GM13976 (cell line): ENCODE data around the gene SGSH.

Experiments
- DNase-seq: peaks from one replicate; pipeline ENCODE4 v3.0.0; 2012; ENCODE audit warnings: low spot score
- in situ Hi-C: fragments of 300-500 bp; cut with MboI; formaldehyde crosslinking; loops from one replicate; pipeline ENCODE4 v1.12.0; 2022; ENCODE audit warnings: low sequenced_read_pairs, mixed read lengths, inconsistent platforms; ENCODE audit not compliant: unreplicated experiment
- TF ChIP-seq, protein P1 (sequence below): IDR thresholded peaks from 2 replicates; pipeline ENCODE4 v1.5.1; 2012; ENCODE audit warnings: borderline replicate concordance, mild to moderate bottlenecking; ENCODE audit not compliant: insufficient read depth; ENCODE audit errors: extremely low read depth, missing control alignments, control extremely low read depth

The SGSH gene

DNA sequence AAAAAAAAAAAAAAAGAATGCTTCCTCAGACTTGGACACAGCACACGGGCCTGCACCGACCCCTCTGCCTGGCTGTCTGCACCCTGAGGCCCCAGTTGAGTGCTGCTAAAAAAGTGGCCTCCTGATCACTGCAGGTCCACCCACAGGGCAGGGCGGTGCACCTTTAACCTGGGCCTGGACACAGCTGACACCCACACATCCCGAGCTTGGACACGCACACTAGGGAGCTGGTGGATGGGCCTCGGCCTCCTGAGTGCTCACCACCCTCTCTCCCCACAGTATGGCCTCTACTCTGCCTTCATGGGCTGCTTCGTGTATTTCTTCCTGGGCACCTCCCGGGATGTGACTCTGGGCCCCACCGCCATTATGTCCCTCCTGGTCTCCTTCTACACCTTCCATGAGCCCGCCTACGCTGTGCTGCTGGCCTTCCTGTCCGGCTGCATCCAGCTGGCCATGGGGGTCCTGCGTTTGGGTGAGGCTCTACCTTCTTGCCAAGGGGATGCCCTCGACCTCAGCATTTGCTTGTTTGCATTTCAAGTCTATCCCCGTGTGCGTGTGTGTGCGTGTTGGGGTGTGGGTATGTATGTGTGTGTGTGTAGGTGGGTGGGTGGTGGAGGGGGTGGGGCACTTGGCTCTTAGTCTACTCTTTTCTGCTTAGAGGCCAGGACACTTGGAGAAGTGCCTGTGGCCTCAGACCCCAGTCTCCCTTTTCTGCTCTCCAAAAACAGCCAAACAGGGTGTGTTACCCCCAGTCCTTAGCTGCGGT is 2.4 kb upstream of the SGSH start:
- TF ChIP-seq, protein P1, sequence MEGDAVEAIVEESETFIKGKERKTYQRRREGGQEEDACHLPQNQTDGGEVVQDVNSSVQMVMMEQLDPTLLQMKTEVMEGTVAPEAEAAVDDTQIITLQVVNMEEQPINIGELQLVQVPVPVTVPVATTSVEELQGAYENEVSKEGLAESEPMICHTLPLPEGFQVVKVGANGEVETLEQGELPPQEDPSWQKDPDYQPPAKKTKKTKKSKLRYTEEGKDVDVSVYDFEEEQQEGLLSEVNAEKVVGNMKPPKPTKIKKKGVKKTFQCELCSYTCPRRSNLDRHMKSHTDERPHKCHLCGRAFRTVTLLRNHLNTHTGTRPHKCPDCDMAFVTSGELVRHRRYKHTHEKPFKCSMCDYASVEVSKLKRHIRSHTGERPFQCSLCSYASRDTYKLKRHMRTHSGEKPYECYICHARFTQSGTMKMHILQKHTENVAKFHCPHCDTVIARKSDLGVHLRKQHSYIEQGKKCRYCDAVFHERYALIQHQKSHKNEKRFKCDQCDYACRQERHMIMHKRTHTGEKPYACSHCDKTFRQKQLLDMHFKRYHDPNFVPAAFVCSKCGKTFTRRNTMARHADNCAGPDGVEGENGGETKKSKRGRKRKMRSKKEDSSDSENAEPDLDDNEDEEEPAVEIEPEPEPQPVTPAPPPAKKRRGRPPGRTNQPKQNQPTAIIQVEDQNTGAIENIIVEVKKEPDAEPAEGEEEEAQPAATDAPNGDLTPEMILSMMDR: no peak
- in situ Hi-C loops: no loop called here
- DNase-seq: no peak

DNA sequence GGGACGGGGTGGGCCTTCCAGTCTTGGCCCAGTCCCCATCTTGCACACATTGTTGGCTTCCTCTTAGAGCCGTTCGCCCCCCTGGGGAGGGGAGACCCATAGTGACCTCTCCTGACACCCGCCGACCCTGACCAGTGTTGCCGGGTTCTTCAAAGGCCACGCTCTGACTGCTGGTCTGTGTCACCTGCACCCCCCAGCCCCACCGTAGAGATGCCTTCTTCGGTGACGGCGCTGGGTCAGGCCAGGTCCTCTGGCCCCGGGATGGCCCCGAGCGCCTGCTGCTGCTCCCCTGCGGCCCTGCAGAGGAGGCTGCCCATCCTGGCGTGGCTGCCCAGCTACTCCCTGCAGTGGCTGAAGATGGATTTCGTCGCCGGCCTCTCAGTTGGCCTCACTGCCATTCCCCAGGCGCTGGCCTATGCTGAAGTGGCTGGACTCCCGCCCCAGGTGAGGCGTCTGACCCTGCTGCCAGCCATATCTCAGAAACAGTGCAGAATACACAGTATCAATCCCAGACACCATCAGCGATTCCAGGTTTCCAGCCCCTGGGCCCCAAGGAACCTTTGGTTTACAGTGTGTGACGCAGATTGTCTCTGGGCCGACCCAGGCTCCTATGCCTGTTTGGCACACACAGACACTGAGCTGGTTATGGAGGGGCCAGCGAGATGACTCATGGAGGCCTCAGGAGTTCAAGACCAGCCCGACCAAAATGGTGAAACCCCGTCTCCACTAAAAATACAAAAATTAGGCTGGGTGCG is 1.4 kb upstream of the SGSH start:
- TF ChIP-seq, protein P1: no peak
- no peak for DNase-seq
- in situ Hi-C loops: no loop called here

DNA sequence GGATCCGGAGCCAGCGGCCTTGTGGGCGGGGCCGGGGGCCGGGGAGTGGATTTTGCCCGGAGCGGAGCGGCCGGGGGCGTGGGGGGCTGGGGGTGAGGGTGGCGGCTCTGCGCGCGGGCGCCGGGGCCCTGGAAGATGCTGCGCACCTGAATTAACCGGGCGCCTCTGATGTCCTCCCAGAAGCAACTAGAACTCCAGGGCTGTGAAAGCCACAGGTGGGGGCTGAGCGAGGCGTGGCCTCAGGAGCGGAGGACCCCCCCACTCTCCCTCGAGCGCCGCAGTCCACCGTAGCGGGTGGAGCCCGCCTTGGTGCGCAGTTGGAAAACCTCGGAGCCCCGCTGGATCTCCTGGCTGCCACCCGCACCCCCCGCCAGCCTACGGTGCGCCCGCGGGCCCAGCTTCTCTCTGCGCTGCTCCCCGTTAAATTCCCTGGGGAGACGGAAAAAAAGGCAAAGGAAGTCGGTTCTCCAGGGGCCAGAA is 643 bp upstream of the SGSH start:
- TF ChIP-seq, protein P1: no peak
- DNase-seq: no peak
- in situ Hi-C loops: no loop called here

DNA sequence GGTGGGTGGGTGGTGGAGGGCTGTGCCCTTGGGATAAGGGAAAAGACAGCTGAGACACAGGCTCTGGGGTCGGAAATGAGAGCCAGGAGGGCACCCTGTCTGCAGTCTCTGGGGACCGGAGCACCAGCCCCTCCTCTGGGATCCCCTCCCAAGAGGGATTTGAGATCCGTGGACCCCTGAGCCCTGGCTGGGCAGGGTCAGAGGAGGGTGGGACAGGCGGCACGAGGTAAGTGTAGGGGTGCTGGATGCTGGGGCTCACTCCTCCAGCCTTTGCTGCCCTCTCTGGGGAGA is 425 bp downstream of the SGSH start:
- in situ Hi-C loops: no loop called here
- no peak for DNase-seq
- TF ChIP-seq, protein P1: no peak

DNA sequence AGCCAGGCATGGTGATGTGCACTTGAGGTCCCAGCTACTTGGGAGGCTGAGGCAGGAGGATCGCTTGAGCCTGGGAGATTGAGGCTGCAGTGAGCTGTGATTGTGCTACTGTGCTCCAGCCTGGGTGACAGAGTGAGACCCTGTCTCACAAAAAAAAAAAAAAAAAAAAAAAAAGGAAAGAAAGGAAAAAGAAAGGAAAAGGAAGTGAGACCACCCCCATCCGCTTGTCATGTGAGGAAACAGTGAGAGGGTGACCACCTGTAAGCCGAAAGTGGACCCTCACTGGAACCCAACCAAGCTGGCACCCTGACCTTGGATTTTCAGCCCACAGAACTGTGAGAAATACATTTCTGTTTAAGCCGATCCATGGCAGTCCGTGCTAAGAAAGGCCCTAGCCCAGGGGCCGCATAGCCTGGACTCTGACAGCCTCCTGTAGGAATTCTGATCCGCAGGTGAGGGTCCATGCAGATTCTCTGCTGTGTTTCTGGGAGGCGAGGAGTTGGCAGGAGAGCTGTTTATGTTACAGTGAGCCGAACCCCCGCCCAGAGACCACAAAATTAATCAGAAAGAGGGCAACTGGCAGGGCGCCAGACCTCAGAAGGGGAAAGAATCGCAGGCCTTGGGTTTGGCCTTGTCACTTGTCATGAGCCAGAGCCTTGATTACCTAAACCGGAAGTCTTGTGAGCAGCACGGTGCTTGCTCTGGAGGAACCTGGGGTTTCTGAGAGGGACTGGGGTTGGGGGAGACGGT is 945 bp downstream of the SGSH start:
- in situ Hi-C loops: no loop called here
- DNase-seq: peak; percentile 88
- TF ChIP-seq, protein P1: no peak

DNA sequence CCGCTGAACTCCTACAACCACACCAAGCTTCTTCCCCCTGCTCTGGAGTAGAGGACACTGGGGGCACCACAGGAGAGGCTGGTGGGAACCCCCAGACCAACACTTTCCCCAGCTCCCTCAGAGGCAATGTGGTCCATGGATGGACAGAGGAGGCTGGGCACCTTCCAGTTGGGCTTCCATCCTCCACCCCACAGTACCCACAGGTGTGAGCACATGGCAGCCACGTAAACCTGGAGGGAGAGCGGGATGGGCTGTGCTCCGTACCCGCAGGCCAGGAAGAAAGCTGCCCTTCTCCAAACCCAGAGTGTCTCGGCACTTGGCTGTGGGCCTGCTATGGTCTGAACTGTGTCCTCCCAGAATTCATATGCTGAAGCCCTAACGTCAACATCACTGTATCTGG is 1.7 kb downstream of the SGSH start:
- in situ Hi-C loops: no loop called here
- TF ChIP-seq, protein P1: no peak
- DNase-seq: no peak
